Measurements from ENCODE around the gene SOX2. TPM values are rescaled to one million over a fixed set of nuclear protein-coding genes. Genes with fewer than 3 reads are reported as not detected.

SOX2 gene
- total RNA-seq, 4 donors from 2014 or later = 0.21 to 1.5 (median 0.63) TPM

DNA sequence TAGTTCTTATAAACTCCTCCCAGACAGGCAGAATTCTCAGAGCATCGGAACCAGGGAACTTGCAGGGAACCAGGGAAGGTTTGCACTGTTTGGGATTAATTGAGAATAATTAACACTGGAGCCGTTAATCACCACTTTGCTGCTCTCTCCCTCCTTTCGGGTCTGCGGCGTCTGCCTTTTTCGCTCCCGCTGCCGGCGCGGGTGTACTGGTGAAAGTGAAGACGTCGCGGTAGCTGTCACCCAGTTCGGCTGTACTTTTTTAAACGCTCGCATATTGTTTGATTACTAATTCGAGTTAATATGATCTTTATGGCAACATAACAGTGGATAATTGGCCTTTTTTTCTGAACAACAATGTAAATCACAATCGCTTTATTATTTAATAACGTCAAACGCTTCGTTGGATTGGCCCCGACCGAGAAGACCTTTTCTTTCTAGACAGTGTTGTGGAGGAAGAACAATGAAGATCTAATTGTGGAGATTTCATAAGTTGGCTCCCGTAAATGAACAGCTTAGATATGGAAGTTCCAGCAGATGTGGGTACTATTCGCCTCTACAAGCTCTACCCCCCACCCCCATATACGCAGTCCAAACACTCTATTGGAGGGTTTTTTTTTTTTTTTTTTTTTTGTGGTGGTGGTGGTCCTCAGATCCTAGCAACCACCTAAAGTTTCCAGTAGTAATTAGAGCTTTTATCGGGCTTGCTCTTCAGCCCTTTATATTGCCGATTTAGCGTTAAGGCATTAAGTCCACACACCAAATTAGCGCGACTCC is 12.7 kb downstream of the SOX2 start:
- TF ChIP-seq POLR2A (IDR thresholded peaks at IDR 0.05) = no peak
- TF ChIP-seq POLR2AphosphoS5 (IDR thresholded peaks at IDR 0.05) = no peak
- no peak for TF ChIP-seq CTCF (IDR thresholded peaks at IDR 0.05)
- no peak for TF ChIP-seq EP300 (IDR thresholded peaks at IDR 0.05)
- Histone ChIP-seq H3K27ac (no peak overlapping the region), H3K4me3 (no peak overlapping the region), H3K4me1 (peaks cover 24% of the 10 kb centered on the region), H3K9me3 (no peaks in the 10 kb centered on the region), H3K36me3 (no peaks in the 10 kb centered on the region), H3K27me3 (peaks cover 100% of the 10 kb centered on the region)
- no peak for DNase-seq (ENCODE audit: low spot score in 2 of 2)
- 28% methylated on average over 31 of the region's 31 CpGs for WGBS

DNA sequence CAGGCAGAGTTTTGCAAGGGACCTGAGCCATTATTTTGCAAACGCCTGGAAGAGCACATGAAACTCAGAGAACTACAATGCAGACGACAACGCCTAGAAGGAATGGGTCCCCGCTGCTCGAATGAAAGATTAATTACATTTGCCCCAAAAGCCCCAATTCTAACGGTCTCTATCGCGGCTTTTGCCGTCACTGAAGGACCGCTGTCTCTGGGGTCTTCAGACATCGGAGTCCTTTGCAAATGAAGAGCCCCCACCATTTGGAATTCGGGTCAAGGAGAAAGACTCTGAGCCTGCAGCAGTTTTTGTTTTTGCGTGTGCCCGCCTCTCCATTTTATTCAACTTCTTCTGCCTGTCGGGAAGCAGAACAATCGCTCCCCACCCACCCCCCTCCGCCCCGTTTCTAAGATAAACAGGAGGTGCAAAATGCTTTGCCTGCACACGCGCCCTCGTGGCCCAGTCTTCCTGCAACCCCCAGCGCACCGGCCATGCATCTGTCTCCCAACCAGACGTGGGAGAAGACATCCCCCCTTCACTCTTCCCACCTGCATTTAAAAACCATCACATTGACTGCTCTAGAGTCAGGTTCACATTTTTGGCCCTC is 13.5 kb downstream of the SOX2 start:
- peaks cover 100% of the 10 kb centered on the region for H3K27me3 ChIP-seq
- DNase-seq (ENCODE audit: low spot score in 2 of 2) = no peak
- 11% methylated on average over 24 of the region's 24 CpGs for WGBS
- peaks cover 23% of the 10 kb centered on the region for H3K4me1 ChIP-seq
- no peaks in the 10 kb centered on the region for H3K9me3 ChIP-seq
- TF ChIP-seq POLR2AphosphoS5 (IDR thresholded peaks at IDR 0.05) = no peak
- no peak for TF ChIP-seq EP300 (IDR thresholded peaks at IDR 0.05)
- no peak for TF ChIP-seq POLR2A (IDR thresholded peaks at IDR 0.05)
- no peak for TF ChIP-seq CTCF (IDR thresholded peaks at IDR 0.05)
- H3K36me3 ChIP-seq = no peaks in the 10 kb centered on the region
- no peak overlapping the region for H3K4me3 ChIP-seq
- H3K27ac ChIP-seq = no peak overlapping the region

- H3K4me1 ChIP-seq = peaks cover 23% of the 10 kb centered on the region
- TF ChIP-seq CTCF (IDR thresholded peaks at IDR 0.05) (no peak), POLR2AphosphoS5 (IDR thresholded peaks at IDR 0.05) (no peak), EP300 (IDR thresholded peaks at IDR 0.05) (no peak), POLR2A (IDR thresholded peaks at IDR 0.05) (no peak)
- no peaks in the 10 kb centered on the region for H3K9me3 ChIP-seq
- H3K27me3 ChIP-seq = peaks cover 99% of the 10 kb centered on the region
- no peak overlapping the region for H3K4me3 ChIP-seq
- H3K36me3 ChIP-seq = no peaks in the 10 kb centered on the region
- WGBS = 8% methylated on average over 14 of the region's 15 CpGs
- DNase-seq (ENCODE audit: low spot score in 2 of 2) = no peak
- H3K27ac ChIP-seq = no peak overlapping the region
Measured at GRCh38 chr3:181725830-181726229, 14.1 kb downstream of the SOX2 start.

GRCh38 chr3:181726351-181727330 is 14.9 kb downstream of the SOX2 start:
- Histone ChIP-seq H3K36me3 (no peaks in the 10 kb centered on the region), H3K9me3 (no peaks in the 10 kb centered on the region), H3K27ac (no peak overlapping the region), H3K4me1 (peaks cover 23% of the 10 kb centered on the region), H3K27me3 (peaks cover 97% of the 10 kb centered on the region), H3K4me3 (peak overlapping the region; percentile 37)
- DNase-seq (ENCODE audit: low spot score in 2 of 2) = no peak
- TF ChIP-seq EP300 (IDR thresholded peaks at IDR 0.05) = no peak
- no peak for TF ChIP-seq POLR2A (IDR thresholded peaks at IDR 0.05)
- TF ChIP-seq CTCF (IDR thresholded peaks at IDR 0.05) = no peak
- no peak for TF ChIP-seq POLR2AphosphoS5 (IDR thresholded peaks at IDR 0.05)
- WGBS = 9% methylated on average over 62 of the region's 62 CpGs
